Stimulated activated CD4-positive, alpha-beta T cell treated with anti-CD3 and anti-CD28 coated beads, Interleukin-2, amount 100 ng/mL, for 48 hours (primary cell): ENCODE measurements around the gene CSNK1A1L.
"Not testable (repeated sequence)": the region's sequence is repeated elsewhere in the genome, so short reads cannot be mapped to it uniquely, and the experiment has no call there.

Experiments
- DNase-seq, 2 donors: peaks; one replicate each; pipeline ENCODE4 v3.0.0-alpha.2; 2020

The CSNK1A1L gene

DNA sequence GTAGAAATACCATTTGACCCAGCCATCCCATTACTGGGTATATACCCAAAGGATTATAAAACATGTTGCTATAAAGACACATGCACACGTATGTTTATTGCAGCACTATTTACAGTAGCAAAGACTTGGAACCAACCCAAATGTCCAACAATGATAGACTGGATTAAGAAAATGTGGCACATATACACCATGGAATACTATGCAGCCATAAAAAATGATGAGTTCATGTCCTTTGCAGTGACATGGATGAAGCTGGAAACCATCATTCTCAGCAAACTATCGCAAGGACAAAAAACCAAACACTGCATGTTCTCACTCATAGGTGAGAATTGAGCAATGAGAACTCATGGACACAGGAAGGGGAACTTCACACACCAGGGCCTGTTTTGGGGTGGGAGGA, 49.2 kb downstream of the CSNK1A1L start:
- DNase-seq, result not testable (repeated sequence)
